ENCODE data around the gene ADORA2B.
"Not testable (repeated sequence)": the region's sequence is repeated elsewhere in the genome, so short reads cannot be mapped to it uniquely, and the experiment has no call there.

The ADORA2B gene

DNA sequence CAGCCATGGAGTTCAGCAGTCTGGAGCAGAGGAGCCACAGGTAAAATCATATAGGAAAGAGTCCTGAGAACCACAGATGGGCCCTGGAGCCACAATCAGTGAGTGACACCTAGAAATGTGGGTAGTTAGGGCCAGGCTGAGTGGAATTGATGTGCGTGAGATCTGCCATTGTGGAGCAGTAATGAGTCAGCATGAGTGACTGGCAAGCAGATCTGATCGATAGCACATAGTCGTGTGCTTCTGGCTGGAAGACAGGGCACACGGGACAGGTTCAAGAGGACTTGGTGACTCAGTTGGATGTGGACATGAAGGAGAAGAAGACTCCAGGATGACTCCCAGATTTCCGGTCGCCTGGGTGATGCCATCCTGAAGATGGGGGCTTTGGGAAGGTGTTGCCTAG is 12.3 kb downstream of the ADORA2B start:
- no peak for DNase-seq

- no peak for DNase-seq
Observed at GRCh38 chr17:15957608-15958307, 12.8 kb downstream of the ADORA2B start.

DNA sequence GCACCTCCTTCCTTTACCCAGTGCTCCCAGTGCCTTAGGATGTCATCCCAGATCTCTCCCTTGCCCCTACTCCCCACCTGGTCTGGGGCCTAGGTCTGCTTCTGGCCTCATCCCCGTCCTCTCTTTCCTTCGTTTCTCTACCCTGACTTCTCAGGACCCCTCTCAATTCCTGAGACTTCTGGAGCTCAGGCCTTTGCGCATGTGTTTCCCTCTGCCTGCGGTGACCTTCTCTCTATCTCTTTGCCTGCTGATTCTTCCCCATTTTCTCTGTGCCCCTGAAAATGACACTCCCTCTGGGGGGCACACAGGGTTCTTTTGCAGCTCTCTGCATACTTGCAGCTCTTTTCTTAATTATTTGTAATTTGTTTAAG is 13.5 kb downstream of the ADORA2B start:
- no peak for DNase-seq

GRCh38 chr17:15963670-15964110 is 18.8 kb downstream of the ADORA2B start:
- DNase-seq: no peak

DNA sequence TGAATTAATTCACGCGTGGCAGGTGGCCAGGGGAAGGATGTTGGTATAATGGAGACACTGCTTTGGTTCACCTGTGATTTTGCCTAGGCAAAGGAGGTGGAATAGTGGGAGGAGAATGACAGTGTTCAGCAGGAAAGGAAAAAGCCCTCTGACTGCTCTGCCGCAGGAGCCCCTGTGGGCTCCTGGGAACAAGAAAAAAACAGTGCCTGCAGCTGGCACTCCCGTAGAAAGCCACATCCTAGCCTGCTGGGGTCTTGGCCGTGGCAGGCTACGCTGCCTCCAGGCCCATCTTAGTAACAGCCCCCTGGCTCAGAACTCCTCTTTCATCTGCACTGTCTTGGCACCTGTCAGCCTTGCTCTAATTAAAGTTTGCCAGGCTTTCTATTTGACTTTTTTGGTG is 20.6 kb downstream of the ADORA2B start:
- DNase-seq: no peak

- peak; percentile 34 for DNase-seq
Observed at GRCh38 chr17:15966183-15966878, 21.4 kb downstream of the ADORA2B start.

- DNase-seq: no peak
Observed at GRCh38 chr17:15966879-15967248, 21.9 kb downstream of the ADORA2B start.

DNA sequence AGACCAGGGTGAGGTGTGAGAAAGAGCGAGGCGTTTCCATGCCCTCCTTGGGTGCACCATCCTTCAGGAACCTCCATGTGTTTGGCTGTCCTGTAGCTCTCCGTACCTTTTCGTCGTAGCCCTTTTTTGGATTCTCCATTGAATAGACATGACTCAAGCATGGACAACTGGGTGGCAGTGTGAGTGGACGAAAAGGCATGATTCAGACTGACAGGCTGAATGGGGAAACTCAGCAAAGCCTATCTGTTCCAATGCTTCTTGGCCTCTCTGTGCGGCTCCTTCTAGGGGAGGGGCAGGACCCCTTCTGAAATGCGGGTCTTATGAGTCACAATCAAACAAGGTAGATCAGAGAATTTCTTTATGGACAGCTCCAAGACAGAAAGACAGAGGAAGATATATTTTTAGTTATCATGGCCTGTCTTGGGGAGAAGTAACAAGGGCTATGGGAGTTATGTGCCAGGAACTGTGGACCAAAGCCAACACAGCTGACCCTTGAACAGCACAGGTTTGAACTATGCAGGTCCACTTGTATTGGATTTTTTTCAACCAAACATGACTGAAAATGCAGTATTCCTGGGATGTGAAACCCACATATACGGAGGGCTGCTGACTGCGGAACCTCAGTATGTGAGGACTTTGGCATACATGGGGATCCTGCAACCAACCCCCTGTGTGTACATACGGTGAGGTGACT is 22.9 kb downstream of the ADORA2B start:
- no peak for DNase-seq

DNA sequence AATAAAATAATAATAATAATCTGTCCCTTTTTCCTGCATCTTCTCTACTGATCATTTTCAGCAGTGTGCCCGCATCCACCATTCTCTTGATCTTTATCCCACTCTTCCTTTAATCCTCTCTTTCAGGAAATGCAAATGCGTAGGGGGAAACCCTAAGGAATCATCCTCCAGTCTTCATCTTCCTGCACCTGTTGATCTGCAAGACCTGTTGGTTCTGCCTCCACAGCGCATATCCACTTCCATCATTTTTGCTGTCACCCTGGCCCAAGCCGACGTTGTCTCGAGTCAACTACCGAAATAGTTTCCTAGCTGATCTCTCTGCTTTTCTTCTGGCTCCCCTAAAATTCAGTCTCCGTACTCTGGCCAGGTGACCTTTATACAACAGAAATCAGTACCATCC is 24.5 kb downstream of the ADORA2B start:
- DNase-seq: no peak

- DNase-seq: no peak
Observed at GRCh38 chr17:15970500-15970899, 25.6 kb downstream of the ADORA2B start.

GRCh38 chr17:15971098-15971678 is 26.3 kb downstream of the ADORA2B start:
- DNase-seq: no peak

- no peak for DNase-seq
Observed at GRCh38 chr17:15971882-15972281, 27.0 kb downstream of the ADORA2B start.

GRCh38 chr17:15972497-15972951 is 27.6 kb downstream of the ADORA2B start:
- no peak for DNase-seq

GRCh38 chr17:15973016-15973415 is 28.1 kb downstream of the ADORA2B start:
- DNase-seq: no peak

DNA sequence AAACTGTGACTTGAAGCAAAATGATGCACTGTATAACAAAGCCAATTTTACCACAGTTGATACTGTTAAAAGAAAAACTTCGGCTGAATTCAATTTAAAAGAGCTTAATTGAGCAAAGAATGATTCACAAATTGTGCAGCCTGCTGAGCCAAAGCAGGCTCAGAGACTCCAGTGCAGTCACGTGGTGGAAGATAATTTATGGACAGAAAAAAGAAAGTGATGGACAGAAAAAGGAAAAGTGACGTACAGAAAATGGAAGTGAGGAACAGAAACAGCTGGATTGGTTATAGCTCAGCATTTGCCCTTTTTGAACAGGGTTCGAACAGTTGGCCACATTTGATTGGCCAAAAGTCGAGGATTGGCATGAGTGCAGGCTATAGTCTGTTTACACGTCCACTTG is 28.9 kb downstream of the ADORA2B start:
- DNase-seq: no peak

- no peak for DNase-seq
Observed at GRCh38 chr17:15977894-15978293, 33.0 kb downstream of the ADORA2B start.

- no peak for DNase-seq
Observed at GRCh38 chr17:15978606-15979005, 33.7 kb downstream of the ADORA2B start.

DNA sequence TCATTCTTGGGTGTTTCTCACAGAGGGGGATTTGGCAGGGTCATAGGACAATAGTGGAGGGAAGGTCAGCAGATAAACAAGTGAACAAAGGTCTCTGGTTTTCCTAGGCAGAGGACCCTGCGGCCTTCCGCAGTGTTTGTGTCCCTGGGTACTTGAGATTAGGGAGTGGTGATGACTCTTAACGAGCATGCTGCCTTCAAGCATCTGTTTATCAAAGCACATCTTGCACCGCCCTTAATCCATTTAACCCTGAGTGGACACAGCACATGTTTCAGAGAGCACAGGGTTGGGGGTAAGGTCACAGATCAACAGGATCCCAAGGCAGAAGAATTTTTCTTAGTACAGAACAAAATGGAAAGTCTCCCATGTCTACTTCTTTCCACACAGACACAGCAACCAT is 34.1 kb downstream of the ADORA2B start:
- DNase-seq: not testable (repeated sequence)

- DNase-seq: no peak
Observed at GRCh38 chr17:15981208-15981607, 36.3 kb downstream of the ADORA2B start.

DNA sequence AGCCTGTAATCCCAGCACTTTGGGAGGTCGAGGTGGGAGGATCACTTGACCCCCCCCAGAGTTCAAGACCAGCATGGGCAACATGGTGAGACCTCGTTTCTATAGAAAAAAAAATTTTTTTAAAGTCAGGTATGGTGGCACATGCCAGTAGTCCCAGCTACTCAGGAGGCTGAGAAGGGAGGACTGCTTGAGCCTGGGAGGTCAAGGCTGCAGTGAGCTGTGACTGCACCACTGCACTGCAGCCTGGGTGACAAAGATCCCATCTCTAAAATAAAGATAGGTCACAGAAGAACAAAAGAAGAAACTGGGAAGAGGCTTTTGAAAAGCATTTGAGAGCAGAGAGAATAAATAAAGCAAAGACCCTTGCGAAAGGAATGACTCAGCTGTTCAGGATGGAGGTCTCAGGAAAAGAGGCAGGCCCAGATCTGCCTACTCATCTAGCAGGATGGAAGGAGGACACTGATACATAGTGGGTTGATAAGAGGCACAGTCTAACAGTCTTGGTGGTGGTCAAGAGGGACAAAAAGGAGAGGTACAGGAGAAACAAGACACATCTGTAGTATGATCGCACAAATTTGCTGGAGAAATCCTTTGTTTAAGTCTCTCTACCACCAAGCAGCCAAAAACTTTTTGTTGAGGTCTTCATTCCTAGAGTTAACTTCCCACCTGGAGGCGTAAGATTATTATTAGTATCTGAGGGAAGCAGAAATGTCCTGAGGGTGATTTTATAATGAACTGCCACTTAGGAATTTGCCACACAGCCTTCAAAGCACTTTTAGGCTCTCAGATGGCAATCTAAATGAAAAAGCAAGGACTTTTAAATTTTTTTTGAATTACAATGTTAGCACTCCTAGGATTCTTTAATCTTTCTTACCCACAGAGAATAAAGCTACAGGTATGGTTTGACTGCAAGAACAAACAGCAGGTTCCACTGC is 37.0 kb downstream of the ADORA2B start:
- DNase-seq: no peak

GRCh38 chr17:15996322-15996721 is 51.4 kb downstream of the ADORA2B start:
- DNase-seq: no peak

DNA sequence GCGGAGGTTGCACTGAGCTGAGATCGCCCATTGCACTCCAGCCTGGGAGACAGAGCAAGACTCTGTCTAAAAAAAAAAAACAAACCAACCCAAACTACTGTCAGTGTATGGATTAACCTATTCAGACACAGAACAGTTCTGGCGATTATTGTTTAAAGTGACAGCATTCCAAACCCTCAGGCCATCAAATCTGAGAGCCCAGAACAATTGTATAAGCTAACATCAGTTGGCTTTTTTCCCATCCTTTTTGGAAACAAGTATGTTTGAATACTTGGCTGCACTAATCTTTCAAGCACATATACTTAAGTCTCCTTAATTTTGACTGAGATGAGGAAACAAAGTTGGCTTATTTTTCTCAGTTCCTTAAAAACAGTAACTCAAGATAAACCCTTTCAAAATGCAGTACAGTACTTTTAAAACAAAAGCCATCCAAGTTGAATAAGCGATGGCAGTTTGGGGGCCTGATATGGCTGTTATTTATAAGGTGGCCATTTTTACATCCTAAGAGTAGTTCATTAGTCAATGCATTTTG is 53.2 kb downstream of the ADORA2B start:
- DNase-seq: no peak
